Keratinocyte (primary cell): ENCODE measurements around the gene BBIP1.

Experiments
- EZH2 ChIP-seq: IDR thresholded peaks from one replicate; pipeline ENCODE4 v1.6.1; 2012; ENCODE audit warnings: inconsistent platforms, mild to moderate bottlenecking, low read length, moderate library complexity
- TF ChIP-seq, protein P1 (sequence below), 3 experiments: IDR thresholded peaks in 1 of 3; conservative IDR thresholded peaks in 1 of 3; optimal IDR thresholded peaks in 1 of 3; 2 replicates in 2 of 3; 3 replicates in 1 of 3; pipeline versions ENCODE3 to v1.5.1; 2011; ENCODE audit warnings: low read length in 3 of 3, mild to moderate bottlenecking in 3 of 3, moderate library complexity in 2 of 3, control low read depth in 1 of 3, inconsistent platforms in 1 of 3; ENCODE audit not compliant: insufficient read depth in 2 of 3; ENCODE audit errors: extremely low read depth in 1 of 3

DNA sequence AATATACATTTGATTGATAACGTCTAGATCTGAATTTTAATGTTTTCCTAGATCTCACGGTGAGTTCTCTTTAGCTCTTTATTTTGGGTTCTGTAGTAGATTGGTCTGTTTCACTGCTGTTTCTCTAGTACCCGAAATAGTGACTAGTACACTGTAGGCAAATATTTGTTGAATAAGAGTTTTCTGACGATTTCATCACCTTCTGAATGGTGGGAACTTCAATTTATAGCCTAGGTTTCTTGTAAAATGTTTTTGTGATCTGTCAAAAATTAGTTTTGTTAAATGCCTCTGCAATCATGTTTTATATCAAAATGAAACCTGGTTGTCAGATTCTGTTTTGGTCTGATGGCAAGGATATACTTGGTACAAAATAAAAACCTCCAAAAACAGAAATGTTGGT is 37.1 kb downstream of the BBIP1 start:
- TF ChIP-seq, protein P1, sequence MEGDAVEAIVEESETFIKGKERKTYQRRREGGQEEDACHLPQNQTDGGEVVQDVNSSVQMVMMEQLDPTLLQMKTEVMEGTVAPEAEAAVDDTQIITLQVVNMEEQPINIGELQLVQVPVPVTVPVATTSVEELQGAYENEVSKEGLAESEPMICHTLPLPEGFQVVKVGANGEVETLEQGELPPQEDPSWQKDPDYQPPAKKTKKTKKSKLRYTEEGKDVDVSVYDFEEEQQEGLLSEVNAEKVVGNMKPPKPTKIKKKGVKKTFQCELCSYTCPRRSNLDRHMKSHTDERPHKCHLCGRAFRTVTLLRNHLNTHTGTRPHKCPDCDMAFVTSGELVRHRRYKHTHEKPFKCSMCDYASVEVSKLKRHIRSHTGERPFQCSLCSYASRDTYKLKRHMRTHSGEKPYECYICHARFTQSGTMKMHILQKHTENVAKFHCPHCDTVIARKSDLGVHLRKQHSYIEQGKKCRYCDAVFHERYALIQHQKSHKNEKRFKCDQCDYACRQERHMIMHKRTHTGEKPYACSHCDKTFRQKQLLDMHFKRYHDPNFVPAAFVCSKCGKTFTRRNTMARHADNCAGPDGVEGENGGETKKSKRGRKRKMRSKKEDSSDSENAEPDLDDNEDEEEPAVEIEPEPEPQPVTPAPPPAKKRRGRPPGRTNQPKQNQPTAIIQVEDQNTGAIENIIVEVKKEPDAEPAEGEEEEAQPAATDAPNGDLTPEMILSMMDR (optimal IDR thresholded peaks at IDR 0.05 in 1 of 3, IDR thresholded peaks at IDR 0.05 in 1 of 3, conservative IDR thresholded peaks at IDR 0.05 in 1 of 3; ENCODE audit: extremely low read depth in 1 of 3, insufficient read depth in 2 of 3, low read length in 3 of 3) = no peak
- TF ChIP-seq EZH2 = no peak
